Sigmoid colon (tissue), 4 donors: ENCODE results near the gene SIRPA.

Experiments
- CTCF ChIP-seq, 4 experiments: fragments of 450-650 bp in 3 of 4; fragments of 200-600 bp in 1 of 4; IDR thresholded peaks; one replicate each; pipeline ENCODE4 v1.5.1; 2016 to 2019; ENCODE audit warnings: antibody characterized with exemption in 4 of 4, mild to moderate bottlenecking in 3 of 4, moderate library complexity in 2 of 4
- EP300 ChIP-seq, 4 donors: sonication (generic); formaldehyde crosslinking; IDR thresholded peaks; one replicate each; pipeline ENCODE4 v1.6.1; 2017; ENCODE audit warnings: antibody characterized with exemption in 4 of 4
- POLR2A ChIP-seq, 2 donors: fragments of 450-650 bp; IDR thresholded peaks; one replicate each; pipeline ENCODE4 v1.6.1; 2016; ENCODE audit warnings: antibody characterized with exemption in 2 of 2, mild to moderate bottlenecking in 2 of 2, moderate library complexity in 2 of 2
- POLR2AphosphoS5 ChIP-seq, 4 donors: sonication (generic); formaldehyde crosslinking; IDR thresholded peaks; one replicate each; pipeline ENCODE4 v1.6.1; 2017; ENCODE audit warnings: antibody characterized with exemption in 4 of 4

GRCh38 chr20:1905009-1905408 lies 9.8 kb downstream of the SIRPA start:
- no peak for TF ChIP-seq CTCF (IDR thresholded peaks at IDR 0.05)
- no peak for TF ChIP-seq POLR2AphosphoS5 (IDR thresholded peaks at IDR 0.05)
- no peak for TF ChIP-seq EP300 (IDR thresholded peaks at IDR 0.05)
- TF ChIP-seq POLR2A (IDR thresholded peaks at IDR 0.05) = no peak
